Measurements from ENCODE around the gene RCBTB1.

Gene RCBTB1

DNA sequence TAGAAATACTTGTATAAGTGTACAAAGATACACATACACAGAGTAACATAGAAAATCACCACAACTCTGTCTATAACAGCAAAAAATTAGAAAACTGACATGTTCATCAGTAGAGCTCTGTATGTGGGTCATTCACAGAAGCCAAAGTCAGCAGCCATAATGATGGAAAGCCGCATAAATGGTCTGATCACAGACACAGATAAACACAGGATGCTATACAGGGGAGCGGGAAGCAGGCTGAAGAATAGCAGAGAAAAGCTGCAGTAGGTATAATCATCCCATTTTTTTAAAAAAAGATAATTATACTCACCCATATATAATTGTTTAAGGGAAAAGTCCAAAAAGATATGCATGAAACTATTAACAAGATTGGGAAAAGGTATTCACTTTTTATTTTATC is 31.5 kb downstream of the RCBTB1 start:
- no peak for DNase-seq

DNA sequence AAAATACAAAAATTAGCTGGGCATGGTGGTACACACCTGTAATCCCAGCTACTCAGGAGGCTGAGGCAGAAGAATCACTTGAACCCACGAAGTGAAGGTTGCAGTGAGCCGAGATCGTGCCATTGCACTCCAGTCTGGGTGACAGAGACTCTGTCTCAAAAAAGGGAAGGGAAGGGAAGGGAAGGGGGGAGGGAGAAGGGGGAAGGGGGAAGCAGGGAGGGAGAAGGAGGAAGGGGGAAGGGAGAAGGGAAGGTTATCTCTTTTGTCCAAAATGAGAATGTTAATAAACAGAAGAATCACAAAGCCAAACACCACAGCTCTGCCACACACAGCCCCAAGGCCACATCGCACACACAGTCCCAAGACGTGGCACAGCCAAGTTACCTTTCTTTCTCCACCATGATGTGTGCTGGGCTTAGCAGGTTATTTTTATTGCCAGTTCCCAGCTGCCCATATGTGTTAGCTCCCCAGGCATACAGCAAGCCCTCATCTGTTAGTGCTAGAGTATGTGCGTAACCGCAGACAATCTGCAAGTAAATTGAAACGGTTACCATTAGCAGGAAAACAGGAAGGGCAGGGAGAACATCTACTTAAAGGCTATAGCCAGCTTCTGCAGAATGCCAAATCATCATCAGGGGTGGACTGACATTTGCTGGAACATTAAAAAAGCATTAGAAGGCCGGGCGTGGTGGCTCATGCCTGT is 34.3 kb downstream of the RCBTB1 start:
- DNase-seq: no peak

DNA sequence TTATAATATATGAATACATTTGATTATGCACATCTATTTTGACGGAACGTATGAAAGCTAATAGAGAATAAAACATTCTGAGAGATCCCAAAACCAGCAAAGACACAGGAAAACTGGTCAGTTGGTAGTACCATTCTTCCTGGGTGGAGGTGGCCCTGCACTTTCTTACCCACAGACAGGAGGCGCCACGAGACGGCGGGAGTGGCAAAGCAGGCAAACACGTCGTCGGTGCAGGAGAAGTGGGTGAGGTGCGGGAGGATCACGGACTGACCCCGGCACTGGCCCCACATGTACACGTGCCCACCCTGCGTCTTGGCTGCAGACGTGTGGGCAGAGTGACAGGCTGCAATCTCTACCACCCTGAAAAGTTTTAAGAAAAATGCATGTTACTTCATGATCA is 36.1 kb downstream of the RCBTB1 start:
- no peak for DNase-seq

DNA sequence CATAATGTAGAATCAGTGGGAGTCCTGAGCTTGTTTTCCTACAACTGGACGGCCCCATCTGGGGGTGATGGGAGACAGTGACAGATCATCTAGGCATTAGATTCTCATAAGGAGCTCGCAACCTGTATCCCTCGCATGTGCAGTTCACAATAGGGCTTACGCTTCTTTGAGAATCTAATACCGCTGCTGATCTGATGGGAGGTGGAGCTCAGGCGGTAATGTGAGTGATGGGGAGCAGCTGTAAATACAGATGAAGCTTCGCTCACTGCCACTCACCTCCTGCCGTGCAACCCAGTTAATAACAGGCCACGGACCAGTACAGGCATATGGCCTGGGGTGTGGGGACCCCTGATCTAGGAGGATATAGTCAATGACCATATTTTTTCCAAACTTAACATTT is 38.8 kb downstream of the RCBTB1 start:
- DNase-seq: no peak

- no peak for DNase-seq
Measured at GRCh38 chr13:49545661-49546060, 39.7 kb downstream of the RCBTB1 start.

DNA sequence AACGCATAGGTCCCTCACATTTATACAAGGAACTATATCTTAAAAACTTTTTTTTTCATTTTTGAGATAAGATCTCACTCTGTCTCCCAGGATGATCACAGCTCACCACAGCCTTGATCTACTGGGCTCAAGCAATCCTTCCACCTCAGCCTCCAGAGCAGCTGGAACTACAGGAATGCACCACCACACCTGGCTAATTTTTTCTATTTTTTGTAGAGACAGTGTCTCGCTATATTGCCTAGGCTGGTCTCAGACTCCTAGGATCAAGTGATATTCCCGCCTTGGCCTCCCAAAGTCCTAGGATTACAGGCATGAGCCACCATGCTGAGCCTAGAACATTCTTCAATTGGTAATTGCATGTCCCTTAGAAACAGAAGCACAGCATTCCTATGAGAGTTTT is 41.7 kb downstream of the RCBTB1 start:
- DNase-seq: no peak

- peak in 1 of 5 donors; percentile 42 for DNase-seq
Measured at GRCh38 chr13:49540552-49540951, 44.8 kb downstream of the RCBTB1 start.

- DNase-seq: no peak
Measured at GRCh38 chr13:49539746-49540145, 45.6 kb downstream of the RCBTB1 start.

GRCh38 chr13:49539313-49539712 is 46.0 kb downstream of the RCBTB1 start:
- DNase-seq: no peak

DNA sequence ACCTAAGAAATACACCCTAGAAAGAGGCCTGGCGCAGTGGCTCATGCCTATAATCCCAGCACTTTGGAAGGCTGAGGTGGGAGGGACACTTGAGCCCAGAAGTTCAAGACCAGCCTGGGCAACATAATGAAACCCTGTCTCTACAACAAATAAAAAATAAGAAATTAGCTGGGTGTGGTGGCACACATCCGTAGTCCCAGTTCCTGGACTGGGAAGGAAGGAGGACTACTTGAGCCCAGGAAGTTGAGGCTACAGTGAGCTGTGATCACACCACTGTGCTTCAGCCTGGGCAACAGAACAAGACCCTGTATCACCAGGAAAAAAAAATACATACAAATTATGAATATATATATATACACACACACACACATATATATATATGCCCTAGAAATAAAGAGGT is 47.0 kb downstream of the RCBTB1 start:
- DNase-seq: no peak

GRCh38 chr13:49536144-49536873 is 49.0 kb downstream of the RCBTB1 start:
- no peak for DNase-seq

DNA sequence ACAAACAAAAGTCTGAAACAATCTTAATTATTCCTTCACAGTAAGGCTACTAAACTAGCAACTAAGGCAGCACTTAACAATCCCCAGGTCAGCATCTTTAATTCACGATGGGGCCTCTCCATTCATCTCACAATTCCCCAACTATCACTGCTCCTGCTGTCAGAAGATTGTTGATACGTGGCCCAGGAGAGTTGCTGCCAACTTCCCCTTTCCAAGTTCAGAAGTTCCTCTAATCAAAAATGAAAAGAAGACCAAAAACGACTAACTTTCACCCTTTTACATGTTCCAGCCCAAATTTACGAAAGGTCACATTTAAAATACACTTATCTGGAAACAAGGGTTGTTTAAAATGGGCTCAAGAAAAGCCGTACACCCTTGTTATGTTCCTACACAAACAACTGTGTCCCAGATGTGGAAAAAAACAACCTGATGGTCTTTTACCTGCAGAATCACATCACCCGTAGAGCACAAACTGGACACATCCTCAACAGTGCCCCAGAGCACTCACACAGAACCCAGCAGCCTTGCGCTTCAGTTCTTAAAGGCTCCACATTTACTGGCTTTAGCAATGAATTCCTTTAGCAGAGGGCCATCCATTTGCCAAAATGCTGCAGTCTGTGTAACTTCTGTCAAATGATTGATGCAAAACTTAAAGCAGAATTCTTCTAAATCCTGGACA is 51.6 kb downstream of the RCBTB1 start:
- DNase-seq: no peak

- no peak for DNase-seq
Measured at GRCh38 chr13:49533011-49533410, 52.3 kb downstream of the RCBTB1 start.

GRCh38 chr13:49532593-49532992 is 52.8 kb downstream of the RCBTB1 start:
- no peak for DNase-seq

DNA sequence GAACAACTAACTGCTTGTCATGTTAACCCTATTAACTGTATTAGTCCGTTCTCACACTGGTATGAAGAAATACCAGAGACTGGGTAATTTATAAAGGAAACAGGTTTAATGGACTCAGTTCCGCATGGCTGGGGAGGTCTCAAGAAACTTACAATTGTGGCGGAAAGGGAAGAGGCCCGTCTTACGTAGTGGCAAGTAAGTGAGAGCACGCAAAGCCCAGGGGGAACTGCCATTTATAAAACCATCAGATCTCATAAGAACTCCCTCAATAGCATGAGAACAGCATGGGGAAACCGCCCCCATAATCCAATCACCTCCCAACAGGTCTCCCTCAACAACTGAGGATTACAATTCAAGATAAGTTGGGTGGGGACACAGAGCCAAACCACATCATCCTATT is 54.9 kb downstream of the RCBTB1 start:
- no peak for DNase-seq

DNA sequence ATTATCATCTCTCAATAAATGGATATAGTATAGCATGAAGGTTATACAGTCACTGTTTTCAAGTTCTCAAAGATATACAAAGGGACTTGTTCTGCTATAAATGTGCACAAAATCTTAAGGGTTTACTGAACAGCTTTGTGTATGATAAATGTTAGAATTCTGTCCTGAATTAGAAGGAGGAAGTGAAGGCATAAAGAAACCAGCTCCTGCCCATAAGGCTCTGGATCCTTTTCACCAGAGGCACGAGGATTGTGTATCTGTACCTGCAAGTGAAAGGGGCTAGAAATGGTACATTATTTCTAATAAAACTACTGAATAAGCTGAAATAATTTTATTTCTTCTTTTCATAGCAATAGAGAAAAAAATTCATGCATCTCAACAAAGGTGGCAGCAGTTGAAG is 57.2 kb downstream of the RCBTB1 start:
- DNase-seq: no peak

DNA sequence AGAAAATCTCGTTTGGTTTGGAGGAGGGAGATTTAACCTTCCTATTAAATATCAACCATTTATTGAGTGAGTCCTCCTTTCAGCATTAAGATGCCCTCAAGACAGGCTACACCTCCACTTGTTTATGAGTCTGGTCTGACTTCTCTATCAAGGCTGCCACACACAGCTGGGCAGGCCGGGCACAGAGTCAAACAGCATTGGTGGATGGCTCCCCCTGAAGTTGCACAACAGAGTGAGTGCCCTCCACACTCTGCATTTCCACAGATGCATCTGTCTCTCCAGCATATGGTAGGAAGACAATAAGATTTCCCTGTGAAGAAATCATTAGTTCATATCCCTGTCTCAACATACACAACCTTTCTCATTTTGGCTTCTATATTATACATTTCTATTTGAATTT is 58.2 kb downstream of the RCBTB1 start:
- DNase-seq: no peak

GRCh38 chr13:49524740-49525501 is 60.4 kb downstream of the RCBTB1 start:
- DNase-seq: no peak

DNA sequence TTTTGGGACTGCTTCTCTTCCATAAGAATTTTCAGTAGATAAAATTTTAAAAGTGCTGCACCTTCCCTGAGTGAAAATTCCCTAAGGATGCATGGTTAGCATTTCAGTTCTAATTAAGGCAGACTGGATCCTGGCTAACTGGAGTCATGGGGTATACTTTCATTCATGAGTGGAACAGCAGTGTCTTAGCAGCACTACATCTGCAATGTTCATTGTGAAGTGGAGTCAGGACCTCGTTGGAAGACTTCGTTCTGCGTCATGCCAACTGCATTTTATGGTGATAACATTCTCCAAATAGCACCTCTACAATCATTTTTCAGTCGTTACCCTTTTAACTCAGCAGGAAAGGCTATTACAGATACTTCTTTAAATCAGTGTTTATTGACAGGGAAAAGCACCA is 64.1 kb downstream of the RCBTB1 start:
- DNase-seq: no peak

GRCh38 chr13:49517461-49517860 is 67.9 kb downstream of the RCBTB1 start:
- no peak for DNase-seq

GRCh38 chr13:49516467-49516866 is 68.9 kb downstream of the RCBTB1 start:
- DNase-seq: no peak

DNA sequence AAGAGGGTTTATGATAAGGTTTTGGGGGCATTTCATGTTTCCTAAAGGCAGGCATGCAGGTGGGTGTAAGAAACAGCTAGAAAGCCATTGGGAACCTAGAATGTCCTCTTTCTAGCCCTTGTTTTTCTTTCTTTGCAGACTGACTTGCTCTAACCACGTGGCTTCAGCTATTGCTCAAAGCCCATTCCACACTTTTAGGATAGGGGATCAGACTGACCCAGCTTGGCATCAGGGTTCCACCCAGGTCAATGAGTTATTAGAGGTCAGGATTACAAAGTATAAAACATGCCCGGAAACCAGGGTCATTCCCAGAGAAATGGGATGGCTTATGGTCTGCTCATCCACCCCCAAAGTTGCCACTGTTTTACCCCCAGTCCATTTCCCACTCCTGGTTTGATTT is 72.8 kb downstream of the RCBTB1 start:
- no peak for DNase-seq

- DNase-seq: no peak
Measured at GRCh38 chr13:49503951-49504350, 81.4 kb downstream of the RCBTB1 start.

Data from T-helper 1 cell (primary cell).